Suprapubic skin (tissue), 4 donors: ENCODE measurements around the gene KCTD19.

ENCODE experiments used
- EP300 ChIP-seq: sonication (generic); formaldehyde crosslinking; IDR thresholded peaks from one replicate; pipeline ENCODE4 v1.6.1; 2017; ENCODE audit warnings: antibody characterized with exemption
- POLR2A ChIP-seq, 2 donors: fragments of 450-650 bp; IDR thresholded peaks; one replicate each; pipeline ENCODE4 v1.6.1; 2017; ENCODE audit warnings: antibody characterized with exemption in 2 of 2, mild to moderate bottlenecking in 2 of 2, moderate library complexity in 2 of 2
- POLR2AphosphoS5 ChIP-seq, 3 donors: sonication (generic); formaldehyde crosslinking; IDR thresholded peaks; one replicate each; pipeline ENCODE4 v1.6.1; 2017; ENCODE audit warnings: antibody characterized with exemption in 3 of 3
- TF ChIP-seq, protein P1 (sequence below), 2 donors: fragments of 200-600 bp in 1 of 2; fragments of 450-650 bp in 1 of 2; sonication (generic) in 1 of 2; IDR thresholded peaks; one replicate each; pipeline ENCODE4 v1.5.1; 2016 to 2019; ENCODE audit warnings: antibody characterized with exemption in 2 of 2, mild to moderate bottlenecking in 1 of 2, moderate library complexity in 1 of 2

DNA sequence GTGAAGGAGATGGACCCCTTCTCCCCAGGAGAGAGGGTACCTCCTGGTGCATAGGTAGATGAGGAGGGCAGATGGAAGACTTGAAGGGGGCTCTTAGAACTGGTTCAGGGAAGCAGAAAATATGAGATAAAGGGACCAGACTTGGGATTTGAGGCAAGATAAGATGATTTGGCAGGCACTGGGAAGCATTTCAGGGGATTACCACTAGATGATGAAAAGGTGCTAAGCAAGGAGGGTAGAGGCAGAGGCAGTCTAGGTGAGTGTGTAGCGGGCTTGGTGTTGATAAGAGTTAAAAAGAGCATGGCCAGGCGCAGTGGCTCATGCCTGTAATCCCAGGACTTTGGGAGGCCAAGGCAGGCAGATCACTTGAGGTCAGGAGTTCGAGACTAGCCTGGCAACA lies 63.3 kb downstream of the KCTD19 start:
- TF ChIP-seq, protein P1, sequence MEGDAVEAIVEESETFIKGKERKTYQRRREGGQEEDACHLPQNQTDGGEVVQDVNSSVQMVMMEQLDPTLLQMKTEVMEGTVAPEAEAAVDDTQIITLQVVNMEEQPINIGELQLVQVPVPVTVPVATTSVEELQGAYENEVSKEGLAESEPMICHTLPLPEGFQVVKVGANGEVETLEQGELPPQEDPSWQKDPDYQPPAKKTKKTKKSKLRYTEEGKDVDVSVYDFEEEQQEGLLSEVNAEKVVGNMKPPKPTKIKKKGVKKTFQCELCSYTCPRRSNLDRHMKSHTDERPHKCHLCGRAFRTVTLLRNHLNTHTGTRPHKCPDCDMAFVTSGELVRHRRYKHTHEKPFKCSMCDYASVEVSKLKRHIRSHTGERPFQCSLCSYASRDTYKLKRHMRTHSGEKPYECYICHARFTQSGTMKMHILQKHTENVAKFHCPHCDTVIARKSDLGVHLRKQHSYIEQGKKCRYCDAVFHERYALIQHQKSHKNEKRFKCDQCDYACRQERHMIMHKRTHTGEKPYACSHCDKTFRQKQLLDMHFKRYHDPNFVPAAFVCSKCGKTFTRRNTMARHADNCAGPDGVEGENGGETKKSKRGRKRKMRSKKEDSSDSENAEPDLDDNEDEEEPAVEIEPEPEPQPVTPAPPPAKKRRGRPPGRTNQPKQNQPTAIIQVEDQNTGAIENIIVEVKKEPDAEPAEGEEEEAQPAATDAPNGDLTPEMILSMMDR (IDR thresholded peaks at IDR 0.05): no peak
- no peak for TF ChIP-seq POLR2A (IDR thresholded peaks at IDR 0.05)
- no peak for TF ChIP-seq POLR2AphosphoS5 (IDR thresholded peaks at IDR 0.05)
- TF ChIP-seq EP300: no peak
